Retinal pigment epithelial cell (primary cell): Measurements from ENCODE around the gene ADAMTS17.

Experiments used
- DNase-seq: peaks from one replicate; pipeline ENCODE4 v3.0.0-alpha.2; 2010; ENCODE audit warnings: low read depth
- H3K4me3 ChIP-seq: 2 replicates; pipeline ENCODE4 v1.5.1; 2011; ENCODE audit warnings: mild to moderate bottlenecking, low read length, control low read depth, moderate library complexity
- TF ChIP-seq, protein P1 (sequence below): conservative IDR thresholded peaks from 2 replicates; pipeline ENCODE4 v1.5.1; 2011; ENCODE audit warnings: low read depth, low read length, control low read depth, inconsistent platforms

The ADAMTS17 gene

DNA sequence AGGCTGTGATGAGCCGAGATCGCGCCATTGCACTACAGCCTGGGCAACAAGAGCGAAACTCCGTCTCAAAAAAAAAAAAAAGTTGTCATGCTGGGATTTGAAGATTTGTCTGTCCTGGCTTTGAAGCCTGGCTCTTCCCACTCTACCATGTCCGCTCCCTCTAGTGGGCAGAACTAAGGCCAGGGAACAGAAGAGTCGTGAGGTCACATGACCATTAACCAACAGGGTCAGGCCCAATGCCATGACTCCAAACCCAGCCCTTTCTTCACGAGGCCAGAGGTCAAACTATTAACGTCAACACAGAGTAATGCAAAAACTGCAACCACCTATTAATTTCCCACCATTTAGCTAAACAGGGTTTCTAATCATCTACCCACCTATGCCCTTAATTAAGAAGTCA, 212.1 kb downstream of the ADAMTS17 start:
- no peak for DNase-seq
- TF ChIP-seq, protein P1, sequence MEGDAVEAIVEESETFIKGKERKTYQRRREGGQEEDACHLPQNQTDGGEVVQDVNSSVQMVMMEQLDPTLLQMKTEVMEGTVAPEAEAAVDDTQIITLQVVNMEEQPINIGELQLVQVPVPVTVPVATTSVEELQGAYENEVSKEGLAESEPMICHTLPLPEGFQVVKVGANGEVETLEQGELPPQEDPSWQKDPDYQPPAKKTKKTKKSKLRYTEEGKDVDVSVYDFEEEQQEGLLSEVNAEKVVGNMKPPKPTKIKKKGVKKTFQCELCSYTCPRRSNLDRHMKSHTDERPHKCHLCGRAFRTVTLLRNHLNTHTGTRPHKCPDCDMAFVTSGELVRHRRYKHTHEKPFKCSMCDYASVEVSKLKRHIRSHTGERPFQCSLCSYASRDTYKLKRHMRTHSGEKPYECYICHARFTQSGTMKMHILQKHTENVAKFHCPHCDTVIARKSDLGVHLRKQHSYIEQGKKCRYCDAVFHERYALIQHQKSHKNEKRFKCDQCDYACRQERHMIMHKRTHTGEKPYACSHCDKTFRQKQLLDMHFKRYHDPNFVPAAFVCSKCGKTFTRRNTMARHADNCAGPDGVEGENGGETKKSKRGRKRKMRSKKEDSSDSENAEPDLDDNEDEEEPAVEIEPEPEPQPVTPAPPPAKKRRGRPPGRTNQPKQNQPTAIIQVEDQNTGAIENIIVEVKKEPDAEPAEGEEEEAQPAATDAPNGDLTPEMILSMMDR = peak; percentile 23
- no peak overlapping the region for H3K4me3 ChIP-seq

DNA sequence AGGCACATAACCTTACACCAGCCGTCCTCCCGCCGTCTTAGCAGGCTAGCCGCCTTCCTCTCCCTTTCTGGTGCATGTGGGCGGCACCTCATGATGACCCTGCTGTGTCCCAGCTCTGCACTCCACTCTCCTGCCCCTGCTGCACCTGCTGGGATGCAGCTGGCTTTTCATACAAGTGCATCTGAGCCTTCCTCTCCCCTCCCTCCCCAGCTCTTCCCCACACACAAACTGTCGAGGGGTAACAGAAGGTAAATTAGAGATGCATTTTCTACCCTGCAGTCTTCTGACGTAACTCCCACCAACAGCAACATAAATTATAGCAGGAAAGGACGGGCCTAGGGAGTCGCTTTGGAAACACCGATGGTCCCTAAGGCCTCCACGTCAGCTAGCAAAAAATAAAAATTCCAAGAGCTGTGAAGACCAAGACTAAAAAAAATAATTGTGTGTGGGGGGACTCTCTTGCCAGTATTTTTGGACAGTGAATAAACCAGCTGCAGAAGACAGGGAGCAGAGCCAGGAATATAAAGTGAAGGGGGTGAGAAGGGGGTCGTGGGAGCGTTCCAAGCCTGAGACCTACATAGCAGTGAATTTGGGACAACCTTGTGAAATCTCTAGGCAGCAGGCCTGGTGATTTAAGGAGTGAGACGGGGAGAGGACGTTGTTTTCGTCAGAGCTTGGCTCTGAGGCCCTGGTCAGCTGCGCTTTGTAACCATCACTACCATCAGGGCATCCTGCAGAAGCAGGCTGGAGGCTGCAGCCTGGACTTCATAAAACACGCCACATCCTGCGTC, 216.2 kb downstream of the ADAMTS17 start:
- TF ChIP-seq, protein P1 = no peak
- no peak overlapping the region for H3K4me3 ChIP-seq
- no peak for DNase-seq

DNA sequence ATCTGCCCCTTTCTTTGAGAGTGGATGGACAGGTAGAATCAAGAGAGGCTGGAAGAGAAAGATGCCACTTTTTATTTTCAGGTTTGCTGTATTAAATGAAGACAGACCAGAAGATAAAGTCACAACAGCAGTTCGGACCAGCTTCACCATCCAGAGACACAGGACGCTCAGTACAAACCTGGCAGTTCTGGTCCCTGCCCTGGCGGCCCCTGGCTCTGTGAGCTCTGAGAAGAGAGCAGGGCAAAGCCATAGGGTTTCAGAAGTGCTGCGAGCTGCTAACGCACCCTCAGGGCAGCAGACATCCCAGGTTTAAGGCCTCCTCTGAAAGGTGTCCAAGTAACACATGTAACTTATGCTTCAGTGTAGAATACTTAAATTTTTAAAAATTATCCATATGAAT, 216.8 kb downstream of the ADAMTS17 start:
- TF ChIP-seq, protein P1 = no peak
- no peak for DNase-seq

DNA sequence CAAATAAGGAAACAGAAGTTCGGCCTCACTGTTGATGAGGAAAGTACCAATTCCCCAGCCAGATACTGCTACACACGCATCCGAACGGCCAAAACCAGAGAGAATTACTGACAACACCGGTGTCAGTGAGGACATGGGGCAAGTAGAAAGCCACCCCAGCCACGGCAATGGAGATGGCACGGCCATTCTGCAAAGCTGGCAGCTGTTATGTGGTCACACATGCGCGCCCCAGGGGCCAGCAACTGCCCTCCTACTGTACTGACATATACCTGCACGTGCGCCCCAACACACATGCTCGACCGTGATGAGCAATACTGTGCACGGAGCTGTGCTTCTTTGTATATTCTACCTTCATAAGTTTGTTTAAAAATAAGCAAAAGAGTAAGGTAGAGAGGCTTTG, 217.4 kb downstream of the ADAMTS17 start:
- no peak overlapping the region for H3K4me3 ChIP-seq
- TF ChIP-seq, protein P1 = no peak
- no peak for DNase-seq

More for the DNA sequence above, 216.8 kb downstream of the ADAMTS17 start:
- H3K4me3 ChIP-seq = no peak overlapping the region

- TF ChIP-seq, protein P1 = no peak
- no peak overlapping the region for H3K4me3 ChIP-seq
- DNase-seq = no peak
Observed at GRCh38 chr15:100123611-100124010, 218.2 kb downstream of the ADAMTS17 start.

- no peak for DNase-seq
- H3K4me3 ChIP-seq = no peak overlapping the region
- TF ChIP-seq, protein P1 = no peak
Observed at GRCh38 chr15:100121285-100121684, 220.5 kb downstream of the ADAMTS17 start.

DNA sequence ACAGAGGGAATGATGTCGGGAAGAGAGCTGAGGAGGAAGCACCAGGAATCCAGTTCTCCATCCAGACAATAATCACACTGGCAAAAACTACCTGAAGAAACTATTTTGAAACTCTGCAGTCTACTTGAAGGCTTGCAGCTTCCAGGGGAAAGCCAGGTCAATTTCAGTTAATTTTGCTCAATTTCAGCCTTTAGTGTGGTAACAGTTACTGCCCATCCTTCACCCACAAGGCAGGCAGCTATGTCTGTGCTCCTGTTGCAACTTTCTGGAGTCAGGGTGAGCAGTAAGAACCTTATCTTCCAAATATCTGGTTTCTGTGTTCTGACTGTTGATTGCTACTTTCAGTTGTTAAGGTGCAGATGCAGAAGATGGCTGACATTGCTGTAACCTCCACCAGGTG, 221.7 kb downstream of the ADAMTS17 start:
- H3K4me3 ChIP-seq = no peak overlapping the region
- no peak for DNase-seq
- TF ChIP-seq, protein P1 = no peak
